Right atrium auricular region (tissue), 2 donors: Measurements from ENCODE around the gene GRPEL2. TPM values are rescaled to one million over a fixed set of nuclear protein-coding genes. Genes with fewer than 3 reads are reported as not detected.

Source experiments
- DNase-seq: peaks from one replicate; pipeline ENCODE4 v3.0.0-alpha.2; 2019; ENCODE audit warnings: low spot score
- H3K27ac ChIP-seq, 2 donors: fragments of 200-600 bp; sonication (generic); 1 replicate in 1 of 2; 2 replicates in 1 of 2; pipeline ENCODE4 v1.5.1; 2016 to 2019
- H3K27me3 ChIP-seq, 2 donors: fragments of 200-600 bp; sonication (generic); one replicate each; pipeline versions ENCODE4 v1.5.1 to v1.6.0; 2017 to 2019
- H3K36me3 ChIP-seq: fragments of 200-600 bp; sonication (generic); one replicate; pipeline ENCODE4 v1.5.1; 2016
- H3K4me1 ChIP-seq, 2 donors: fragments of 200-600 bp; sonication (generic); one replicate each; pipeline versions ENCODE4 v1.5.1 to v1.6.0; 2017 to 2019
- H3K4me3 ChIP-seq, 2 donors: fragments of 200-600 bp; sonication (generic); 1 replicate in 1 of 2; 2 replicates in 1 of 2; pipeline ENCODE4 v1.5.1; 2017 to 2019; ENCODE audit warnings: mild to moderate bottlenecking in 1 of 2, moderate library complexity in 1 of 2
- H3K9me3 ChIP-seq, 2 donors: fragments of 200-600 bp; sonication (generic); one replicate each; pipeline ENCODE4 v1.5.1; 2019
- CTCF ChIP-seq, 2 donors: fragments of 200-600 bp; sonication (generic); IDR thresholded peaks; one replicate each; pipeline ENCODE4 v1.5.1; 2019; ENCODE audit warnings: antibody characterized with exemption in 2 of 2
- total RNA-seq, 2 donors: library from RNA; depleted of rRNA; stranded (reverse); fragments of >200 nt; gene quantifications; one replicate each; pipeline ENCODE4 v1.1.0, GENCODE V29; 2016

Gene GRPEL2
- total RNA-seq, 2 donors from 2014 or later, result 6.9 to 10.7 TPM

GRCh38 chr5:149314571-149315111 lies 30.7 kb upstream of the GRPEL2 start:
- H3K27ac ChIP-seq, result peak overlapping the region in 1 of 2 donors; percentile 23

GRCh38 chr5:149315753-149316152 lies 29.5 kb upstream of the GRPEL2 start:
- peaks cover 53% of the 10 kb centered on the region for H3K36me3 ChIP-seq
- H3K4me3 ChIP-seq, result no peak overlapping the region
- H3K27me3 ChIP-seq, result no peaks in the 10 kb centered on the region
- DNase-seq, result no peak
- H3K4me1 ChIP-seq, result peaks cover 0 to 16% of the 10 kb centered on the region in 2 donors
- no peak for TF ChIP-seq CTCF (IDR thresholded peaks at IDR 0.05)
- H3K27ac ChIP-seq, result no peak overlapping the region
- H3K9me3 ChIP-seq, result no peaks in the 10 kb centered on the region

More at GRCh38 chr5:149314571-149315111, 30.7 kb upstream of the GRPEL2 start:
- Histone ChIP-seq H3K36me3 (peaks cover 55% of the 10 kb centered on the region), H3K27me3 (no peaks in the 10 kb centered on the region), H3K9me3 (no peaks in the 10 kb centered on the region), H3K4me3 (no peak overlapping the region), H3K4me1 (peaks cover 0 to 13% of the 10 kb centered on the region in 2 donors)
- no peak for TF ChIP-seq CTCF (IDR thresholded peaks at IDR 0.05)
- no peak for DNase-seq

GRCh38 chr5:149317281-149318048 lies 27.8 kb upstream of the GRPEL2 start:
- no peak for DNase-seq
- TF ChIP-seq CTCF (IDR thresholded peaks at IDR 0.05), result peak; percentile 25 to 75
- H3K27ac ChIP-seq, result peak overlapping the region; percentile 49 to 66
- H3K36me3 ChIP-seq, result peaks cover 42% of the 10 kb centered on the region
- H3K4me3 ChIP-seq, result no peak overlapping the region
- H3K9me3 ChIP-seq, result no peaks in the 10 kb centered on the region
- H3K27me3 ChIP-seq, result no peaks in the 10 kb centered on the region
- H3K4me1 ChIP-seq, result peaks cover 0 to 26% of the 10 kb centered on the region in 2 donors

DNA sequence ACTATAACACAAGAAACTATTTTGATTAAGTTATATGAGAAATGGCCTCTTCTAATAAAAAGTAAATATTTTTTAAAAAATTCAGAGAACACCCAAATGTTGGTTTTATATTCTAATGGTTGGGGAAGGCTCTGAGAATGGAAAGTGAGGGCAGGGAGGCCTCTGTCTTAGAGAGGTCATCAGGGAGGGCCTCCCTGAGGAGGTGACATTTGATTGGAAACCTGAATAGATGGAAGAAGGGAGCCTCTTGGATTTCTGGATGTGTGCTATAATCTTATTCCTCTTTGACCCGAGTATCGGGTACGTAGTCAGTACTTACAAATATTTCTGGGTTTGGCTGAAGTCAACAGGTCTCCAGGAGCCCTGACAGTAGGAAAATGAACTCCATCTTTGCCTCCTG lies 26.1 kb upstream of the GRPEL2 start:
- Histone ChIP-seq H3K4me3 (no peak overlapping the region), H3K36me3 (peaks cover 51% of the 10 kb centered on the region), H3K27ac (peak overlapping the region in 1 of 2 donors; percentile 71), H3K4me1 (peaks cover 0 to 33% of the 10 kb centered on the region in 2 donors), H3K9me3 (no peaks in the 10 kb centered on the region), H3K27me3 (no peaks in the 10 kb centered on the region)
- TF ChIP-seq CTCF (IDR thresholded peaks at IDR 0.05), result no peak
- no peak for DNase-seq

DNA sequence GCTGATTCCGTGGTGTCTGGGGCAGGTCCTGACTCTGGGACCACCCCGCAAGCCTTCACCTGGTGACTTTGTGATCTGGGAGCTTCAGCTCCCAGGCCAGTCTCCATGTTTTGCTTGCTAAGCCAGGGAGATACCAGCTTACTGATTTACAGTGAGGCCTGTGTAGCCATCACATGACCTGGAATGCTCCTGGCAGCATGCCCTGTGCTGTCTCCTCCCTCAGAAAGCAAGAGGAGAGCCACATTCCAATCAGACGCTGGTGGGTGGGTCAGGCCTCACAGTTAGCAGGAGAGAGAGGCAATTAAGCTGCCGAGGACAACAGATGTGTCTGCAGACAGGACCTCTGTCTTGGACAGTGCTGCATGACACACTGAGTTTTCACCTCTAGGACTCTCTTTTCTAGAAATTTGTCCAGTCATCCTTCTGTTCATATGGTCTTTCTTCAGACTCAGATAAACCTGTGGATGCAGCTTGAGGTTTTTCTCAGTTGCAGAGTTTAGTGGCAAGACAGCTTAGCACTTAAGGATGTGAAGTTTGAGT lies 24.4 kb upstream of the GRPEL2 start:
- Histone ChIP-seq H3K9me3 (no peaks in the 10 kb centered on the region), H3K4me1 (peaks cover 0 to 33% of the 10 kb centered on the region in 2 donors), H3K27me3 (no peaks in the 10 kb centered on the region), H3K27ac (peak overlapping the region; percentile 64 to 71), H3K36me3 (peaks cover 61% of the 10 kb centered on the region), H3K4me3 (no peak overlapping the region)
- DNase-seq, result peak; percentile 93
- no peak for TF ChIP-seq CTCF (IDR thresholded peaks at IDR 0.05)
